Stimulated activated CD4-positive, alpha-beta T cell treated with anti-CD3 and anti-CD28 coated beads, Interleukin-15, amount 100 ng/mL, for 1 hour (primary cell): ENCODE measurements around the gene KIF7.

Experiments
- DNase-seq, 2 donors: peaks; one replicate each; pipeline ENCODE4 v3.0.0-alpha.2; 2020; ENCODE audit warnings: low read depth in 1 of 2, low spot score in 1 of 2

The KIF7 gene

GRCh38 chr15:89649716-89650115 lies 5.6 kb downstream of the KIF7 start:
- no peak for DNase-seq

GRCh38 chr15:89649013-89649625 lies 6.1 kb downstream of the KIF7 start:
- no peak for DNase-seq

- DNase-seq, result no peak
These were observed 6.9 kb downstream of the KIF7 start for GRCh38 chr15:89648106-89649012.

- peak in 1 of 2 donors; percentile 44 for DNase-seq
These were observed 7.9 kb downstream of the KIF7 start for GRCh38 chr15:89647191-89647851.

- DNase-seq, result no peak
These were observed 8.7 kb downstream of the KIF7 start for GRCh38 chr15:89646416-89647141.

GRCh38 chr15:89645680-89646079 lies 9.6 kb downstream of the KIF7 start:
- no peak for DNase-seq

- no peak for DNase-seq
These were observed 13.2 kb downstream of the KIF7 start for GRCh38 chr15:89642106-89642505.

GRCh38 chr15:89641053-89641452 lies 14.2 kb downstream of the KIF7 start:
- DNase-seq, result no peak

- no peak for DNase-seq
These were observed 15.0 kb downstream of the KIF7 start for GRCh38 chr15:89640245-89640644.

- no peak for DNase-seq
These were observed 21.7 kb downstream of the KIF7 start for GRCh38 chr15:89633585-89633984.

- no peak for DNase-seq
These were observed 22.5 kb downstream of the KIF7 start for GRCh38 chr15:89632563-89633430.

- DNase-seq, result no peak
These were observed 23.4 kb downstream of the KIF7 start for GRCh38 chr15:89631902-89632264.

GRCh38 chr15:89630974-89631901 lies 24.0 kb downstream of the KIF7 start:
- no peak for DNase-seq

- no peak for DNase-seq
These were observed 25.0 kb downstream of the KIF7 start for GRCh38 chr15:89630260-89630659.

- no peak for DNase-seq
These were observed 25.4 kb downstream of the KIF7 start for GRCh38 chr15:89629829-89630228.

- DNase-seq, result no peak
These were observed 26.2 kb downstream of the KIF7 start for GRCh38 chr15:89628806-89629715.

GRCh38 chr15:89628301-89628700 lies 27.0 kb downstream of the KIF7 start:
- DNase-seq, result no peak

GRCh38 chr15:89627256-89627970 lies 27.9 kb downstream of the KIF7 start:
- no peak for DNase-seq
